NCI-H526 (cell line): Measurements from ENCODE around the gene KIF18B.

ENCODE experiments used
- DNase-seq, 2 experiments: peaks; one replicate each; lab custom pipeline; 2025; lab: John Stamatoyannopoulos, UW

Gene KIF18B

DNA sequence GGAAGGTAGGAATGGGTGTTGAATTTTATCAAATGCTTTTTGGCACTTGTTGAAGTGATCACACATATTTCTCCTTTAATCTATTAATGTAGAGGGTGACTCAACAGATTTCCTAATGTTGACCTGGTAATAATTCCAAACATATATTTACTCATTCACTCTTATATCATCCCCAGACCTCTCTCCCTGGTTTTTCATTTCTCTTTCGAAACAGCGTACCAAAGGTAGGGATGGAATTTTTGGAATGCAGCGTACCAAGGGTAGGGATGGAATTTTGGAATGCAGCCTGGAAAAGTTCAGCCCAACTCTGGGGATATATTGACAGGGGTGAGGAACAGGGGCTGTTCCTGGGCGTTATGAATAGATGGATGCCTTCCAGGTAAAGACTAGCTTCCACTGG, 7.3 kb downstream of the KIF18B start:
- DNase-seq, result no peak

- DNase-seq, result no peak
Observed at GRCh38 chr17:44935116-44935515, 12.5 kb downstream of the KIF18B start.

DNA sequence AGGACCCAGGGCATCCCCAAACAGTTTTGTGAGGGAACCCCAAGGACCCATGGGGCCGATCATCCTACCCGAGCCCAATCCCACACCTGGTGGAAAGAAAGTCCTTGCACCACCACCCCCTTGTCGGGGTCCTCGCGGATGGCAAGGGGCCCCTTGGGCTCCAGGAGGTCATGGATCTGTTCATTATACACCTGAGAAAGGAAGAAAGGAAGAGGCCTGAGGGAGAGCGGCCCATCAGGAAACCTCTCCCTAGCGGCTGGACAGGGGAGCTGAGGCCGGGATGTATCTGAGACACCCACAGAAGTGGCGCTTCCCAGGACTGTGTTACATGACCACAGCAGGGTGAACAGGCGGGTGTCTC, 12.8 kb downstream of the KIF18B start:
- no peak for DNase-seq

GRCh38 chr17:44933824-44934744, 13.5 kb downstream of the KIF18B start:
- no peak for DNase-seq

- peak; percentile 57 to 84 for DNase-seq
Observed at GRCh38 chr17:44932787-44933097, 14.8 kb downstream of the KIF18B start.

- no peak for DNase-seq
Observed at GRCh38 chr17:44932096-44932786, 15.3 kb downstream of the KIF18B start.

DNA sequence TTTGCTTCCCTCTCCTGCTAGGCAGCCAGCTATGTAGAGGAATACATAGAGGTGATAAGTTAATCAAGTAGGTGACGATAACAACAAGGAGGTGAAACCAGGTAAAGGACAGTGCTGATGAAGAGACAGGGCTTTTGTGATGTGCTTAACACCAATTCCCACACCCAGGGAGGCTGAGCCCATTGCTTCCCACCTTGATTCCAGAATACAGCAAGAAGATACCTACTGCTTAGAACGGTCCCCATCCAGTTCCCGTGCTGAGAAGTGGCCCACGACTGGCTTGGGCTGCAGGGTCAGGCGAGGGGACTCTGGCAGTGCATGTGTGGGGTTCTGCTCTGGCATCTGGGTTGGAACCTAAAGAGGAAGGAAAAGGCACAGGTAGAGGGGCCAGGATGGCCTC, 16.2 kb downstream of the KIF18B start:
- no peak for DNase-seq

DNA sequence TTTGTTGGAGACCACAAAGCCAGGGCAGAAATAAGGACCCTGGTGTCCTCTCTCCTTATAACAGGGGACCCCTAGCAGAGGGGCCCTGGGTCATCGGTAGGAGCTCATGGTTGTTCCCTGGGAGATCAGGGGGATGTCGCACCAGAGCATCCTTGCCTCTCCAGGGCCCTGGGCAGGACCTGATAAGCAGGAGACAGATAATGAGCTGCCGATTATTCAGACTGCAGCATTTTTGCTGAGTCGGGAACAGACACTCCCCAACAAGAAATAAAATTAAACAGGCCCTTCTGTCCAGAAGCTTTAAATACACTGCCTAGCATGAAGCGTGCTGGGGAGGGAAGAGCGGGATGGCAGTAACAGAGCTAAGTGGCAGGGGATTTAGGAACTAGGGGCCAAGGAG, 16.9 kb downstream of the KIF18B start:
- no peak for DNase-seq

GRCh38 chr17:44928950-44929720, 18.4 kb downstream of the KIF18B start:
- no peak for DNase-seq

DNA sequence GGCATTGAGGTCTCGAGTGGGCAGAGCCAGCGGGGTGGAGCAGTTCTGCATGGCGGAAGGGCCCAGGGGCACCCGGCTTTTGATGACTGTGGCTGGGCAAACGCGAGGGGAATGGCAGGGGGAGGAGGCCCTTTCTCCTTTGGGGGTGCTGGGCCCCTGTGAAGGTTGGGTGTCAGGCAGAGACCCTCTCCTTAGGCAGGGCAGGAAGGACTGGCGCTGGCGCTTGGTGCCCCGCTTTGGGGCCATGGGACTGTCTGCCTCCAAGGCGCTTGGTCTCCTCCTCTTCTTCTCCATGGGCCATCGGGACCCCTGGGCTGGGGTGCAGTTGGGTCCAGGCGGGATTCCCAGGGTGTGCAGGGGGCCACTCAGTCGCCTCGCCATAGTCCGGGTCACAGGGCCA, 19.4 kb downstream of the KIF18B start:
- no peak for DNase-seq

GRCh38 chr17:44927696-44928095, 19.9 kb downstream of the KIF18B start:
- DNase-seq, result no peak

DNA sequence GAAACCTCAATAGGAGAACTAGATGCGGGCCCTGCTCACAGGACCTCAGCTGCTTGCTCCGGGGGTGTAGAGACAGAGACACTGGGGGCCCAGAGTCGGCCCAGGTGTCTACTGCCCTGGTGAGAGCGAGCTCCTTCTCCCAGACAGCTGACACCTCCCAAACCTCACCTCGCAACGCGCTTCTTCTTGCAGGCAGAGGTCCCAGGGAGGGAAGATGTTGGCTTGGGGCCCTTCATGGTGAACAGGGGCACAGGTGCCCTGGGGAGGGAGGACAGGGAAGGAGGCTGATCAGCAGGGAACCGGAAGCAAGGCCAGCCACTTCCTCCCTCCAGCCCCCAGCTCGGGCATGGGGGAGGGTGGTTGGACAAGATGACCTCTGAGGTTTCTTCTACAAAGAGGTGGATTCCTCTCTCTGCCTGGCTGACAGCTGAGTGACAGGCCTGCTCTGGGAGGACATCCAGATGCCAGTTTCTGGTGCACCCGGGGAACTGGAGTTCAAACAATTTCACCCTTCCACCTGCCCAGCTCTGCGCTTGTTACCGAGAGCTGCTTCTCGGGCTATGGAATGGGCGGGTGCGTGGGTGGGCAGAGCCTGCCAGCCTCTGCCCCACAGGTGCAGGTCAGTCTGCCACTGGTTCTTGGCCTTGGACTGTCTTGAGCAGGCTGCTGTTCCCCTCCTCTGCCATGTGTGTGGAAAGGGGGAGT, 20.6 kb downstream of the KIF18B start:
- DNase-seq, result no peak

DNA sequence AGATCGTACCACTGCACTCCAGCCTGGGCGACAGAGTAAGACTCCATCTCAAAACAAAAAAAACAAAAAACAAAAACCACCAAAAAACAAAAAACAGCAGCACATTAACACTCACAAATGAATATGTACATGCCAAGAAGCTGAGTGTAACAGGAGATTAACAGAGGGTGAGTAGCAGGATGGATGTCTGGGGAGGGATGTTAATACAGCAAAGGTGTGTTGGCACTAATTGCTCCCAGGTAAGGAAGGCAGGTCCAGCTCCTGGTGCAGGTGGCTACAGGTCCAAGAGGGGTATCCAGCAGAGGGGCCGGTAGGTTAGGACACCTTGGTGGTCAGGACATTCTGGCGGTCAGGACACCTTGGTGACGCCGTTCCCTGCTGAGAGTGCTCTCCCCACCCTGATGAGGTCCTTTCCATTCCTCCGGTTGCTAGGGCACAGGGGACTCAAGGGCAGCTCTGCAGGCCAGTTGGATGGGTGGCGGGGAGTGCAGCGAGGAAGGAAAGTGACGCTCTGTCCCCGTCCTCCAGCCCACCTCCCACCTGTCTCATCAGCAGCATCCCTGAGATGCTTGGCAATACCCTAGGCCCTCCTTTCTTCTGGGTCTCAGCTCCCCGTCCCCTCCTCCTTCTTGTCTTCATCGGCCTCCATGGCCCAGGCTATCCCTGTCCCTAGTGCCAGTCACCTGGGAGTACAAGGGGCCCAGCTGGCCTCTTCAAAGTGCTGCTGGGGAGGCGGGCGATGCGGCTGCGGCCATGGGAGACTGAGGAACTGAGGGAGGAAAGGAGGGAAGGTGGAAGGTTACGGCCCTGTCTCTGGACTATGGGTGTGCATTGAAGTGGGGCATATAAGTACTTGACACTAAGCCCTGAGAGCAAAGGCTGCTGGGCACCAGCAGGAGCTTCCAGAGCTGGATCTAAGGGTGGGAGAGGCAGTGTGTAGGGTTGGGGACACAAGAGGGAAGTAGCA, 21.6 kb downstream of the KIF18B start:
- DNase-seq, result no peak

DNA sequence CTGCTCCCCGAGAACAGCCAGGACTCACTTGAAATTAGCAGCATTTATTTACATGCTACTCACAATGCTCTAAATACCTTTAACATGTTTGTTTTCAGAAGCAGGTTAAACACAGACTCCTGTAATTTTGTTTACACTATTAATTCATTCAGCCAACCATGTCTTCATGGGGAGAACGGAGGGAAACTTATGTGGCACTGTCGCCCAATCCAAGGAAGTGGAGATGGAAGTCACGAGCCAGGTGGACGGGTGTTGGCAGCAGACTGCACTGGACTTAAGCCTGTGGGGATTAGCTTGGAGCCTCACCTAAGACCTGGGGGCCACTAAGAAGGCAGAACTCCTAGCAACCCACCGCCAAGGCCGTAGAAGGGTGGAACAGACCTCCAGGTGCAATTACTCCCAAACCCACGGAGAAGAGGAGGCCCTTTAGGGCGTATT, 23.4 kb downstream of the KIF18B start:
- no peak for DNase-seq

GRCh38 chr17:44922746-44923470, 24.7 kb downstream of the KIF18B start:
- no peak for DNase-seq

DNA sequence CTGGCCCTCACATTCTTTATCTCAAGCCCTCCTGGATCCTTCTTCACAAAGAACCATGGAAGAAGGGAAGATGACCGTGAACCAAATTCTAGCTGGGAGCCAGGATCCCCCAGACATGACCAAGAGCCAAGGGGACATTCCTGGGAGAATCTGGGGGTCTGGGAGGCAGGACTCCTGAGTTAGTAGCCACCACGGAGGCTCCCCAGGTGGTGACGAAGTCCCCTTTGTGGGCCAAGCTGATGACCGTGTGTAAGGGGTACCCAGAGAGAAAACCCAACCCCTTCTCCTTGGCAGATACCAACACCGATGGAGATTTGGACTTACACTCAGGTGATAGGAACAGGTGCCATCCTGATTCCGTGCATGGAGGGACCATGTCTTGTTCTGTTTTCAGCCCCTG, 25.4 kb downstream of the KIF18B start:
- no peak for DNase-seq

DNA sequence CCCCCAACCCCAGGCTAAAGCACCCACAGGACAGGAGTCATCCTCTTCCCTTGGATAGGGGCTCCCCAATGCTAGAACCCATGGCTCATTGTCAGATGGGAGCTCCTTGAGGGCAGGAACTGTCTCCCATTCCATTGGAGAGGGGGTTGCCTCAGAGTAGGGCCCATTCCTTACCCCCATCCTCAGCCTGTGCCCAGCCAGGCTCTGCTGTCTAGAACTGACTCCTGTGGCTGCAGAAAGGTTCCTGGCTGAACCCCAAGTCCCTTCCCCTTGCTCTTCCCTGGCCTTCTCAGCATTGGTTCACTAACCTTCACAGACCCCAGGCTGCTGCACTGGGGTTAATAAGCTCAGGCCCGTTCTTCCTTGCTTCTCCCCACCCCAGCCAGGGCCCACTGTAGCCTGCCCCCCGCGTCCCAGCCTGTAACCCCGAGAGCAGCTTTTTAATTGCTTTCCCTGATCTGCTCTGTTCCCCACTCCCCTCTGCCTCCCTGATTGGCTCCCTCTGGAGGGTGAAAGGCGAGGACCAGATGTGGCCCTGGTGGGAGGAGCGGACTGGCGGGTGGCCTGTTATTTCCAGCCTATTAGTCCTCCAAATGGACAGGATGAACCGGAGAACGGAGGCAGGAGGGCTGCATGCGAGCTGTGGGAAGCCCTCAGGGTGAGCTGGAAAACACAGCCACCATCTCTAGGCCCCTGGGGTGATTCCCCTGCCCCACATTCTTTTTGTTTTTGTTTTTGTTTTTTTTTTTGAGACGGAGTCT, 26.3 kb downstream of the KIF18B start:
- no peak for DNase-seq

GRCh38 chr17:44920565-44920940, 27.0 kb downstream of the KIF18B start:
- DNase-seq, result peak in 1 of 2 experiments; percentile 45

GRCh38 chr17:44919885-44920564, 27.5 kb downstream of the KIF18B start:
- DNase-seq, result peak; percentile 66 to 86
